Parathyroid adenoma (tissue), 2 donors: ENCODE measurements around the gene B4GALT4.

ENCODE experiments used
- H2AFZ ChIP-seq: fragments of 300-600 bp; sonication (generic); one replicate; pipeline ENCODE4 v1.7.0; 2017; ENCODE audit warnings: antibody characterized with exemption, mild to moderate bottlenecking
- H3K27ac ChIP-seq: fragments of 300-600 bp; sonication (generic); one replicate; pipeline ENCODE4 v1.7.0; 2017
- H3K27me3 ChIP-seq: fragments of 300-600 bp; sonication (generic); one replicate; pipeline ENCODE4 v1.7.0; 2017; ENCODE audit warnings: low read length; ENCODE audit not compliant: control insufficient read depth, insufficient read depth
- H3K36me3 ChIP-seq: fragments of 300-600 bp; sonication (generic); one replicate; pipeline ENCODE4 v1.7.0; 2017; ENCODE audit warnings: low read length; ENCODE audit not compliant: control insufficient read depth, insufficient read depth
- H3K4me1 ChIP-seq: fragments of 300-600 bp; sonication (generic); one replicate; pipeline ENCODE4 v1.7.0; 2017; ENCODE audit warnings: control low read depth
- H3K4me2 ChIP-seq: fragments of 300-600 bp; sonication (generic); one replicate; pipeline ENCODE4 v1.7.0; 2017; ENCODE audit warnings: low read length
- H3K4me3 ChIP-seq: fragments of 300-600 bp; sonication (generic); one replicate; pipeline ENCODE4 v1.7.0; 2017; ENCODE audit warnings: low read depth, low read length
- H3K79me2 ChIP-seq: fragments of 300-600 bp; sonication (generic); one replicate; pipeline ENCODE4 v1.7.0; 2017; ENCODE audit warnings: control low read depth
- H3K9ac ChIP-seq: fragments of 300-600 bp; sonication (generic); one replicate; pipeline ENCODE4 v1.7.0; 2017; ENCODE audit warnings: mild to moderate bottlenecking
- H3K9me3 ChIP-seq: fragments of 300-600 bp; sonication (generic); one replicate; pipeline ENCODE4 v1.7.0; 2017; ENCODE audit warnings: low read length; ENCODE audit not compliant: control insufficient read depth
- TF ChIP-seq, protein P1 (sequence below): fragments of 300-600 bp; sonication (generic); IDR thresholded peaks from one replicate; pipeline ENCODE4 v1.7.0; 2017; ENCODE audit warnings: antibody characterized with exemption, mild to moderate bottlenecking
- donor health status: primary hyperparathyroidism.

B4GALT4 gene

DNA sequence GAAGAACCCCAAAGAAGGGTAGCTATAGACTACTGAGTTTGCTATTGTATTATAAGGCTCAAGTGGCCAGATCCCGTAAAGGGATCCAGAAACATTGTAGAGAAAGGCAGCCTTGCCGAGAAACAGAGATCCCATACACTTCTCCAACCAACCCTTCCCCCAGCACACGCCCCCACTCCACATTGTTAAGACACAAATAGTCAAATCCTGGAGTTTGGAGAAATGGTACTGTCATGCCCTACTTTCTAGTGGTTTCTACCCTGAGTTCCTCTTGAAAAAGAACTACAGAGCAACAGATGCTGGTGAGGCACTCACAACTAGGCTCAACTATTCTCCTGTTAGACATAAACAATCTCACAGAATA, 33.2 kb downstream of the B4GALT4 start:
- Histone ChIP-seq H3K27ac (no peak overlapping the region), H2AFZ (no peak overlapping the region), H3K4me2 (no peak overlapping the region), H3K27me3 (no peaks in the 10 kb centered on the region), H3K4me3 (no peak overlapping the region), H3K9ac (no peak overlapping the region), H3K36me3 (no peaks in the 10 kb centered on the region), H3K9me3 (no peaks in the 10 kb centered on the region), H3K4me1 (no peaks in the 10 kb centered on the region), H3K79me2 (no peaks in the 10 kb centered on the region)
- TF ChIP-seq, protein P1, sequence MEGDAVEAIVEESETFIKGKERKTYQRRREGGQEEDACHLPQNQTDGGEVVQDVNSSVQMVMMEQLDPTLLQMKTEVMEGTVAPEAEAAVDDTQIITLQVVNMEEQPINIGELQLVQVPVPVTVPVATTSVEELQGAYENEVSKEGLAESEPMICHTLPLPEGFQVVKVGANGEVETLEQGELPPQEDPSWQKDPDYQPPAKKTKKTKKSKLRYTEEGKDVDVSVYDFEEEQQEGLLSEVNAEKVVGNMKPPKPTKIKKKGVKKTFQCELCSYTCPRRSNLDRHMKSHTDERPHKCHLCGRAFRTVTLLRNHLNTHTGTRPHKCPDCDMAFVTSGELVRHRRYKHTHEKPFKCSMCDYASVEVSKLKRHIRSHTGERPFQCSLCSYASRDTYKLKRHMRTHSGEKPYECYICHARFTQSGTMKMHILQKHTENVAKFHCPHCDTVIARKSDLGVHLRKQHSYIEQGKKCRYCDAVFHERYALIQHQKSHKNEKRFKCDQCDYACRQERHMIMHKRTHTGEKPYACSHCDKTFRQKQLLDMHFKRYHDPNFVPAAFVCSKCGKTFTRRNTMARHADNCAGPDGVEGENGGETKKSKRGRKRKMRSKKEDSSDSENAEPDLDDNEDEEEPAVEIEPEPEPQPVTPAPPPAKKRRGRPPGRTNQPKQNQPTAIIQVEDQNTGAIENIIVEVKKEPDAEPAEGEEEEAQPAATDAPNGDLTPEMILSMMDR = no peak

DNA sequence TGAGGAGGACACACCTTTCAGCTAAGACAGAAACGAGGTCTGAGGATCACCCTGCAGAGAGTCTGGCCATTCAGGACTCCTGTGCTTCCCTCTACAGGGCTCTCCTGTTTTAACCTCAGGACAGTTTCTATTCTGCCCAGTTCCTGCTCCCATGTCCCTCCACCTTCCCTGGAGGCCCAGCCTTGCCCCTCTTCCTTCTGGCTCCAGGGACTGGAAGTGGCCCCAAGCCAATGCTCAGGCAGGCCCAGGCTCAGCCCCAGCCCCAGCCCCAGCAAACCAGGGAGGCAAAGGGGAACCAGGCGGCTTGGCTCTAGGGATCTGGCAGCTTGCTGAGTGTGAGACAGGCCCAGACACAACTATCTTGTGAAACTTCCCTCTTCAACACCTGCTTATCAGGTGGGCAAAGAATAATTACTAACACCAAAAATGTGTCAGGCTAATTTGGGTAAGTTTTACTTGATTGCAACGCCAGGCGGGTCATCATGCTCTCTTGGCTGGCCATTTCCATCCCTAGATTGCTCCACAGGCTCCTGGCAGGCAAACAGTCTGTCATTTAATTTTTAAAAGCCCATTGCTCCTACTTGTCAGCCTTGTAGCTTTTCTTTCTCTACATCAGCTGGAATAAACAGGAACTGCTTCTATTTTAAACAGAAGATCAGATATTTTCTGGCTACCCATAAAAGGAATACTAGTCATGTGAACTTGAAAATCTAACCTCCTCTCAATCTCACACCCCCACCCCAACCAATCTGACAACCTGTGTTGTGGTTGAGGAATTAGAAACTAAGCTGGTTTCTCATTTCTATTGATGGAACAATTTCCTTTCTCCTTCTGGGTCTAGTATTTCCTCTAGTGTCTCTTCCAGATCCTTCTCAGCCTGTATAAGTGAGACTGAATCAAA, 33.8 kb downstream of the B4GALT4 start:
- no peak overlapping the region for H3K27ac ChIP-seq

DNA sequence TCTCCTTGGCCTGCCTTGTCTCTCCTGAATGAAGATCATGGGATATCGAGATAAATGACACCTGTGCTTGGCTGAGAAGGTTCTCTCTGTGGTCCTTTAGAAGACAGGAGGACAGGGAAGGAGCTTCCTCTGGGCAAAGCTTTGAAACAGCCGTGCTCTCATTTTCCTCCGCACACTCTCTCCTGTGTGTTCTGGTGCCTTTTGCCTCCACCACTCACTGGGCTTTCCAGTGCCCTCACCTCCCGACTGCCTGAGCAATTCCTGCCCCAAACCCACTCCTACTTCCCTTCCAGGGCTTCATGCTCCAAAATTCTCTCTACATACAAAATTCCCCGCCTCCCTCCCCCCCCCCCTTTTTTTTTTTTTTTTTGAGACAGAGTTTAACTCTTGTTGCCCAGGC, 35.0 kb downstream of the B4GALT4 start:
- H2AFZ ChIP-seq = no peak overlapping the region
- no peaks in the 10 kb centered on the region for H3K27me3 ChIP-seq
- H3K4me2 ChIP-seq = no peak overlapping the region
- H3K4me3 ChIP-seq = no peak overlapping the region
- no peaks in the 10 kb centered on the region for H3K4me1 ChIP-seq
- no peak overlapping the region for H3K9ac ChIP-seq
- no peaks in the 10 kb centered on the region for H3K9me3 ChIP-seq
- H3K36me3 ChIP-seq = no peaks in the 10 kb centered on the region
- H3K79me2 ChIP-seq = no peaks in the 10 kb centered on the region
- TF ChIP-seq, protein P1 = no peak
- no peak overlapping the region for H3K27ac ChIP-seq

More for the DNA sequence above, 33.8 kb downstream of the B4GALT4 start:
- no peak overlapping the region for H3K4me3 ChIP-seq
- no peaks in the 10 kb centered on the region for H3K36me3 ChIP-seq
- H3K9me3 ChIP-seq = no peaks in the 10 kb centered on the region
- no peaks in the 10 kb centered on the region for H3K27me3 ChIP-seq
- H3K79me2 ChIP-seq = no peaks in the 10 kb centered on the region
- no peak overlapping the region for H2AFZ ChIP-seq
- no peak overlapping the region for H3K4me2 ChIP-seq
- H3K4me1 ChIP-seq = no peaks in the 10 kb centered on the region
- TF ChIP-seq, protein P1 = no peak
- H3K9ac ChIP-seq = no peak overlapping the region

DNA sequence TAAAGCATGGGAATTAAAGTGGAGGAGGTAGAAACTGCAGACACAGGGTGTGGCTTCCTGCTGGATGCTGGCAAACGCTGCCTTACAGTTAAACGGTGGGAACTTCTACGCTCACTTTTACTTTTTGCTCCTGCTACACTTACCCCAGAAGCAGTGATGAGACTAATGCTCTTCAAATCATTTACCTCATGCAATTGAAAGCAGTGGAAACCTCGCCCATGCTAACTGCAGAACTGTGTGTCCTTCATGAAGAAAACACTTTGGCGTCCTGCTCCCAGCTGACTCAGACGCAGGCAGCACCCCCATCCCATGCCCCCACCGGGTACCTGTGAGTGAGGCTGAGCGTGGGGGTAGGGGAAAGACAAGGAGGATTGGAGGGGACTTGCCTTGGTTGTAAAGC, 35.5 kb downstream of the B4GALT4 start:
- Histone ChIP-seq H3K4me2 (no peak overlapping the region), H3K9ac (no peak overlapping the region), H3K79me2 (no peaks in the 10 kb centered on the region), H3K4me1 (no peaks in the 10 kb centered on the region), H3K4me3 (no peak overlapping the region), H2AFZ (no peak overlapping the region), H3K36me3 (no peaks in the 10 kb centered on the region), H3K27ac (no peak overlapping the region), H3K27me3 (no peaks in the 10 kb centered on the region), H3K9me3 (no peaks in the 10 kb centered on the region)
- TF ChIP-seq, protein P1 = no peak

DNA sequence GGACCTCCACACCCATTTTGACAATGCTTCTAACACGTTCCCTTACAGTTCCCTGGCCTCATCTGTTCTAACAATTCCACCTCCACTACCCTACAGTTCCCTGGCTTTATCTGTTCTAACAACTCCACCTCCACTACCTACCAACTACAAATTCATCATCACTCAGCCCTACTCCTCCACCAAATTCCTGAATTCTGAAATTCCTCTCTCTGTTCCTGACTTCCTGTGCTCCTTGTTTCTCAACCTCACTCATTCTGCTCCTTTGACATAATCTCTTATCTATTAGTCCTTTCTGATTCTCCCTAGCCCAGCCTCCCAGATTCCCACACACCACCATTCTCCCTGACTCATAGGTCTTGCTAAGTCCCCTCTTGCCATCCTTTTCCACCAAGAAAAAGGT, 44.8 kb downstream of the B4GALT4 start:
- TF ChIP-seq, protein P1 = no peak

More for the DNA sequence above, 44.8 kb downstream of the B4GALT4 start:
- Histone ChIP-seq H3K4me3 (no peak overlapping the region), H3K9me3 (no peaks in the 10 kb centered on the region), H3K4me2 (no peak overlapping the region), H2AFZ (no peak overlapping the region), H3K27me3 (no peaks in the 10 kb centered on the region), H3K79me2 (no peaks in the 10 kb centered on the region), H3K9ac (no peak overlapping the region), H3K4me1 (no peaks in the 10 kb centered on the region), H3K36me3 (no peaks in the 10 kb centered on the region), H3K27ac (no peak overlapping the region)
